GM18907 (cell line): ENCODE data around the gene FSTL5.
"Not testable (repeated sequence)": the region's sequence is repeated elsewhere in the genome, so short reads cannot be mapped to it uniquely, and the experiment has no call there.

Source experiments
- ATAC-seq: cut with Tn5 transposase; IDR thresholded peaks from one replicate; pipeline ENCODE4 v1.9.1; 2021; ENCODE audit warnings: mild to moderate bottlenecking, moderate library complexity; ENCODE audit not compliant: unreplicated experiment

The FSTL5 gene

GRCh38 chr4:162163892-162164759 is at the start of gene FSTL5:
FSTL5 (minus strand) TSS chr4:162164000; CDS start chr4:162111396, 52,604 bp downstream.
- peak; percentile 93 for ATAC-seq

GRCh38 chr4:162209706-162210105 is 45.9 kb upstream of the FSTL5 start:
- no peak for ATAC-seq

GRCh38 chr4:162203478-162203877 is 39.7 kb upstream of the FSTL5 start:
- ATAC-seq, result not testable (repeated sequence)

- no peak for ATAC-seq
Observed at GRCh38 chr4:162201673-162202072, 37.9 kb upstream of the FSTL5 start.

GRCh38 chr4:162170509-162170908 is 6.7 kb upstream of the FSTL5 start:
- no peak for ATAC-seq

GRCh38 chr4:162164906-162165510 is 1.2 kb upstream of the FSTL5 start:
- no peak for ATAC-seq

- ATAC-seq, result no peak
Observed at GRCh38 chr4:162162672-162163071, 1.1 kb downstream of the FSTL5 start.

GRCh38 chr4:162157241-162157640 is 6.6 kb downstream of the FSTL5 start:
- no peak for ATAC-seq

- ATAC-seq, result no peak
Observed at GRCh38 chr4:162154862-162155540, 8.8 kb downstream of the FSTL5 start.

GRCh38 chr4:162151850-162152249 is 11.9 kb downstream of the FSTL5 start:
- ATAC-seq, result no peak

- ATAC-seq, result no peak
Observed at GRCh38 chr4:162151386-162151785, 12.4 kb downstream of the FSTL5 start.

GRCh38 chr4:162149644-162150043 is 14.2 kb downstream of the FSTL5 start:
- ATAC-seq, result no peak

- ATAC-seq, result no peak
Observed at GRCh38 chr4:162140051-162140683, 23.6 kb downstream of the FSTL5 start.

- ATAC-seq, result no peak
Observed at GRCh38 chr4:162139412-162139811, 24.4 kb downstream of the FSTL5 start.

- no peak for ATAC-seq
Observed at GRCh38 chr4:162131256-162131655, 32.5 kb downstream of the FSTL5 start.

- no peak for ATAC-seq
Observed at GRCh38 chr4:162126729-162127128, 37.1 kb downstream of the FSTL5 start.

- ATAC-seq, result no peak
Observed at GRCh38 chr4:162117051-162117450, 46.7 kb downstream of the FSTL5 start.

- ATAC-seq, result no peak
Observed at GRCh38 chr4:162116095-162116779, 47.6 kb downstream of the FSTL5 start.

GRCh38 chr4:162115333-162115732 is 48.5 kb downstream of the FSTL5 start:
- no peak for ATAC-seq

- ATAC-seq, result no peak
Observed at GRCh38 chr4:162111078-162111477, 52.7 kb downstream of the FSTL5 start.
